Fibroblast of lung (primary cell): ENCODE data around the gene ARHGEF10L.

Source experiments
- EZH2 ChIP-seq: IDR thresholded peaks from 2 replicates; pipeline ENCODE4 v1.5.1; 2012; ENCODE audit warnings: low read length, control low read depth, mild to moderate bottlenecking; ENCODE audit errors: missing control alignments
- TF ChIP-seq, protein P1 (sequence below), 2 donors: IDR thresholded peaks in 1 of 2; conservative IDR thresholded peaks in 1 of 2; 1 replicate in 1 of 2; 2 replicates in 1 of 2; pipeline ENCODE4 v1.5.1; 2011 to 2012; ENCODE audit warnings: low read length in 2 of 2, control low read depth in 1 of 2, inconsistent platforms in 1 of 2, low read depth in 1 of 2, mild to moderate bottlenecking in 1 of 2

DNA sequence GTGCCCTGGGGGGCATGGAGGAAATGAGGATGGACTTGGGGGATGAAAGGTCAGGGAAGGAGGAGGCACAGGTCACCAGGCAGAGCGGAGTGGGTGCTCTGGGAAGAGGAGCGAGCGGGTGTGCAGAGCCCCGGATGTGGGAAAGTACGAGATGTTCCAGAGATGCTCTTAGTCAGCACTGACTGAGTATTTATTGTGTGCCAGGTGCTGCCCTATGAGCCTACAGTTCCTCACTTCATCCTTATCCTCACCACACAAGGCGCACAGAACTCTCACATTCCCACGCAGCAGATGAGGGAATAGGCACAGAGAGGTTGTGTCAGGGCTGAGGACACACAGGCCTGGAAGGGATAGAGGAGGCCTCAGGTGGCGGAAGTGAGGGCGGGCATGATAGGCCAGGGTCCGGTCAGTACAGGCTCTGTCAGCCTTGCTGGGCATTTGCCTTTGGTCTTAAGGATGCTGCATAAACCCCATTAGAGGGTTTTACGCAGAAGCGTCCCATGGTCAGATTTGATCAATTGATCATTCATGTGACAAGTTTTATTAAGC lies 77.3 kb downstream of the ARHGEF10L start:
- TF ChIP-seq, protein P1, sequence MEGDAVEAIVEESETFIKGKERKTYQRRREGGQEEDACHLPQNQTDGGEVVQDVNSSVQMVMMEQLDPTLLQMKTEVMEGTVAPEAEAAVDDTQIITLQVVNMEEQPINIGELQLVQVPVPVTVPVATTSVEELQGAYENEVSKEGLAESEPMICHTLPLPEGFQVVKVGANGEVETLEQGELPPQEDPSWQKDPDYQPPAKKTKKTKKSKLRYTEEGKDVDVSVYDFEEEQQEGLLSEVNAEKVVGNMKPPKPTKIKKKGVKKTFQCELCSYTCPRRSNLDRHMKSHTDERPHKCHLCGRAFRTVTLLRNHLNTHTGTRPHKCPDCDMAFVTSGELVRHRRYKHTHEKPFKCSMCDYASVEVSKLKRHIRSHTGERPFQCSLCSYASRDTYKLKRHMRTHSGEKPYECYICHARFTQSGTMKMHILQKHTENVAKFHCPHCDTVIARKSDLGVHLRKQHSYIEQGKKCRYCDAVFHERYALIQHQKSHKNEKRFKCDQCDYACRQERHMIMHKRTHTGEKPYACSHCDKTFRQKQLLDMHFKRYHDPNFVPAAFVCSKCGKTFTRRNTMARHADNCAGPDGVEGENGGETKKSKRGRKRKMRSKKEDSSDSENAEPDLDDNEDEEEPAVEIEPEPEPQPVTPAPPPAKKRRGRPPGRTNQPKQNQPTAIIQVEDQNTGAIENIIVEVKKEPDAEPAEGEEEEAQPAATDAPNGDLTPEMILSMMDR (conservative IDR thresholded peaks at IDR 0.05 in 1 of 2, IDR thresholded peaks at IDR 0.05 in 1 of 2; ENCODE audit: low read depth in 1 of 2, low read length in 2 of 2) = no peak
- no peak for TF ChIP-seq EZH2
